ENCODE measurements around the gene STAB1. TPM values are rescaled to one million over a fixed set of nuclear protein-coding genes. Genes with fewer than 3 reads are reported as not detected.

STAB1 gene
- total RNA-seq, 1 donor from 2014 or later: 14.8 TPM

DNA sequence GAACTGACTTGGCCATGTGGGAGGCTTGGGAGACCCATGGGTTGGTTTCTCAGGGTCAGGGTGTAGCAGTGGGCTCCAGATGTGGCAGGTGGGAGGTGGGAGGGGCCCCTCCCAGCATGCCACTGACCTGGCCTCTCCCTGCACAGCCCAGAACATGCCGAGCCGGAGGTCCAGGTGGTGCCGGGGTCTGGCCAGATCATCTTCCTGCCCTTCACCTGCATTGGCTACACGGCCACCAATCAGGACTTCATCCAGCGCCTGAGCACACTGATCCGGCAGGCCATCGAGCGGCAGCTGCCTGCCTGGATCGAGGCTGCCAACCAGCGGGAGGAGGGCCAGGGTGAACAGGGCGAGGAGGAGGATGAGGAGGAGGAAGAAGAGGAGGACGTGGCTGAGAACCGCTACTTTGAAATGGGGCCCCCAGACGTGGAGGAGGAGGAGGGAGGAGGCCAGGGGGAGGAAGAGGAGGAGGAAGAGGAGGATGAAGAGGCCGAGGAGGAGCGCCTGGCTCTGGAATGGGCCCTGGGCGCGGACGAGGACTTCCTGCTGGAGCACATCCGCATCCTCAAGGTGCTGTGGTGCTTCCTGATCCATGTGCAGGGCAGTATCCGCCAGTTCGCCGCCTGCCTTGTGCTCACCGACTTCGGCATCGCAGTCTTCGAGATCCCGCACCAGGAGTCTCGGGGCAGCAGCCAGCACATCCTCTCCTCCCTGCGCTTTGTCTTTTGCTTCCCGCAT, 7.9 kb upstream of the STAB1 start:
- DNase-seq: no peak

DNA sequence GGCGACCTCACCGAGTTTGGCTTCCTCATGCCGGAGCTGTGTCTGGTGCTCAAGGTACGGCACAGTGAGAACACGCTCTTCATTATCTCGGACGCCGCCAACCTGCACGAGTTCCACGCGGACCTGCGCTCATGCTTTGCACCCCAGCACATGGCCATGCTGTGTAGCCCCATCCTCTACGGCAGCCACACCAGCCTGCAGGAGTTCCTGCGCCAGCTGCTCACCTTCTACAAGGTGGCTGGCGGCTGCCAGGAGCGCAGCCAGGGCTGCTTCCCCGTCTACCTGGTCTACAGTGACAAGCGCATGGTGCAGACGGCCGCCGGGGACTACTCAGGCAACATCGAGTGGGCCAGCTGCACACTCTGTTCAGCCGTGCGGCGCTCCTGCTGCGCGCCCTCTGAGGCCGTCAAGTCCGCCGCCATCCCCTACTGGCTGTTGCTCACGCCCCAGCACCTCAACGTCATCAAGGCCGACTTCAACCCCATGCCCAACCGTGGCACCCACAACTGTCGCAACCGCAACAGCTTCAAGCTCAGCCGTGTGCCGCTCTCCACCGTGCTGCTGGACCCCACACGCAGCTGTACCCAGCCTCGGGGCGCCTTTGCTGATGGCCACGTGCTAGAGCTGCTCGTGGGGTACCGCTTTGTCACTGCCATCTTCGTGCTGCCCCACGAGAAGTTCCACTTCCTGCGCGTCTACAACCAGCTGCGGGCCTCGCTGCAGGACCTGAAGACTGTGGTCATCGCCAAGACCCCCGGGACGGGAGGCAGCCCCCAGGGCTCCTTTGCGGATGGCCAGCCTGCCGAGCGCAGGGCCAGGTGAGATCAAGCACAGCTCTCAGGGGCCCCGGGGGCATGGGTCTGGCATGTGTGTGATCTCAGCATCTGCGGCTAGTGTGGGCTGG, 7.1 kb upstream of the STAB1 start:
- no peak for DNase-seq

DNA sequence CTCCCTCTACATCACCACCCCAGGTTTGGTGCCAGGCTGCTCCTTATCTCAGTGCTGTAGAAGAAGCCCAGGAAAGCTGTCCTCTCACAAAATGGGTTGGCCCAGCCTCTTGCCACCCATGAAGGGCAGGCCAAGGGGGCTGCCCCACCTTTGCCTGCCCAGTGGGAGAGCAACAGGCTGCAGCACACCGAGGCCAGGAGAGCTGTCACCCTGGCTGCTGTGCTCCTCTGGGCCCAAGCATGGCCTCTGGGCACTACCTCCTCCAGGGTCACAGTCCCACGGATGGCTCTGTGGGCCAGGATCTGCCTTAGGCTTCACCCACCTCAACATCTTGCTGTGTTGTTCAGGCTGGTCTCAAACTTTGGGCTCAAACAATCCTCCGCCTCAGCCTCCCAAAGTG, 6.4 kb upstream of the STAB1 start:
- no peak for DNase-seq

DNA sequence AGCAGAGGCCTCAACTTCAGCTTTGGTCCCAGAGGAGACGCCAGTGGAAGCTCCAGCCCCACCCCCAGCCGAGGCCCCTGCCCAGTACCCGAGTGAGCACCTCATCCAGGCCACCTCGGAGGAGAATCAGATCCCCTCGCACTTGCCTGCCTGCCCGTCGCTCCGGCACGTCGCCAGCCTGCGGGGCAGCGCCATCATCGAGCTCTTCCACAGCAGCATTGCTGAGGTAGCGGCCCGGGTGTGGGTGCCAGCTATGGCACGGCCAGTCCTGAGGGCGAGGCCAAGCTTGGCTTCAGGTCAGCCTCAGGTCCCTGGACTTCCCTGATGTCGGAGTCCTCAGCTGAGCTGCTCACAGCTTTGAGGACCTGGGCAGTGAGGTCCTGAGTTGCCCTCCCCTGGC, 5.7 kb upstream of the STAB1 start:
- DNase-seq: no peak

DNA sequence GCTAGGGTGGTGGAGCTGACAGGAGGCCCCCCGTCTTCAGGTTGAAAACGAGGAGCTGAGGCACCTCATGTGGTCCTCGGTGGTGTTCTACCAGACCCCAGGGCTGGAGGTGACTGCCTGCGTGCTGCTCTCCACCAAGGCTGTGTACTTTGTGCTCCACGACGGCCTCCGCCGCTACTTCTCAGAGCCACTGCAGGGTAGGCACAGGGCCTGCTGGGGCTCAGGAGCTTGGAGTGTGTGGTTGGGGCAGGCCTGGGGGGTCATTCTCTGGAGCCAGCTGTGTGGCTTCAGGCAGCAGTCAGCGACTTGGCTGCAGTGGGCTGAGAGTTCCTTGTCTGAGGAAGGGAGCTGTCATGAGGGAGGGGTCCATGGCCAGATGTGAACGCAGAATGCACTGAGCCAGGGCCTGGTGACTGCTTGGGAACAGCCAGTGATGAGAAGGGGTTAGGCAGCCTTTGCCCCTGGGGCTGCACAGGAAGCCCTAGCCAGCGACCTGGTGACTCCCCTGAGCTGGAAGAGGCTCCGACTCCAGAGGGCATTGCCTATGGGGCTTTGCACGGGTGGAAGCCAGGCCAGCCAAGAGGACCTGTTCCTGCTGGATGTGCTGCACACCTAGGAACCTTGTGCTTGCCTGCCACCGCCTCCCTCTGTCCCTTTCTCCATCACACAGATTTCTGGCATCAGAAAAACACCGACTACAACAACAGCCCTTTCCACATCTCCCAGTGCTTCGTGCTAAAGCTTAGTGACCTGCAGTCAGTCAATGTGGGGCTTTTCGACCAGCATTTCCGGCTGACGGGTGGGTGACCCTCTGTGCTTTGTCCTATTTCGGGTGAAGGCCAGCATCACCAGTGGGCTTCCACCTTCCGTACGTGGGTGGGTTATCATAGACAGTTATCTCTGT, 4.9 kb upstream of the STAB1 start:
- no peak for DNase-seq

DNA sequence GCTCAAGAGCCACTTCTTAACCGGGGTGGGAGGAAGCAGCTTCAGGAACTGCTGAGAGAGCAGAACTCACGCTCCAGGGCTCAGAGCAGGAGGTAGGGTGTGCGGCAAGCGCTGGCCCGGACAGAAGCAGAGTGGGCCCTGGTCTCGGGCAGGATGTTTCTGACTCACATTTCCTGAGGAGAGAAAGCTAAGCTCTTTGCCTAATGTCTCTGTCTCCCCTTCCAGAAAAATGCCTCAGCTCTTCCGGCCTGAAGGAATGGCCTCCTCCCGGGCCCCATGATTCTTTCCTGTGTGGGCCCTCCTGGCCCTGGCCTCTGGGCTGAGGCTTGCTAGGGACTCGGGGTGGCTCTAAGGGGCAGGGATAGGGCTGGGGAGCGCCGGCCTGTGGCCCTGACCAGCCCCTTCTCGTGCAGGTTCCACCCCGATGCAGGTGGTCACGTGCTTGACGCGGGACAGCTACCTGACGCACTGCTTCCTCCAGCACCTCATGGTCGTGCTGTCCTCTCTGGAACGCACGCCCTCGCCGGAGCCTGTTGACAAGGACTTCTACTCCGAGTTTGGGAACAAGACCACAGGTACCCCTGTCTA, 4.1 kb upstream of the STAB1 start:
- peak; percentile 29 for DNase-seq

DNA sequence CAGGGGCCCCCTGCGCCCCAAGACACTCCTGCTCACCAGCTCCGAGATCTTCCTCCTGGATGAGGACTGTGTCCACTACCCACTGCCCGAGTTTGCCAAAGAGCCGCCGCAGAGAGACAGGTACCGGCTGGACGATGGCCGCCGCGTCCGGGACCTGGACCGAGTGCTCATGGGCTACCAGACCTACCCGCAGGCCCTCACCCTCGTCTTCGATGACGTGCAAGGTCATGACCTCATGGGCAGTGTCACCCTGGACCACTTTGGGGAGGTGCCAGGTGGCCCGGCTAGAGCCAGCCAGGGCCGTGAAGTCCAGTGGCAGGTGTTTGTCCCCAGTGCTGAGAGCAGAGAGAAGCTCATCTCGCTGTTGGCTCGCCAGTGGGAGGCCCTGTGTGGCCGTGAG, 3.1 kb upstream of the STAB1 start:
- DNase-seq: no peak

DNA sequence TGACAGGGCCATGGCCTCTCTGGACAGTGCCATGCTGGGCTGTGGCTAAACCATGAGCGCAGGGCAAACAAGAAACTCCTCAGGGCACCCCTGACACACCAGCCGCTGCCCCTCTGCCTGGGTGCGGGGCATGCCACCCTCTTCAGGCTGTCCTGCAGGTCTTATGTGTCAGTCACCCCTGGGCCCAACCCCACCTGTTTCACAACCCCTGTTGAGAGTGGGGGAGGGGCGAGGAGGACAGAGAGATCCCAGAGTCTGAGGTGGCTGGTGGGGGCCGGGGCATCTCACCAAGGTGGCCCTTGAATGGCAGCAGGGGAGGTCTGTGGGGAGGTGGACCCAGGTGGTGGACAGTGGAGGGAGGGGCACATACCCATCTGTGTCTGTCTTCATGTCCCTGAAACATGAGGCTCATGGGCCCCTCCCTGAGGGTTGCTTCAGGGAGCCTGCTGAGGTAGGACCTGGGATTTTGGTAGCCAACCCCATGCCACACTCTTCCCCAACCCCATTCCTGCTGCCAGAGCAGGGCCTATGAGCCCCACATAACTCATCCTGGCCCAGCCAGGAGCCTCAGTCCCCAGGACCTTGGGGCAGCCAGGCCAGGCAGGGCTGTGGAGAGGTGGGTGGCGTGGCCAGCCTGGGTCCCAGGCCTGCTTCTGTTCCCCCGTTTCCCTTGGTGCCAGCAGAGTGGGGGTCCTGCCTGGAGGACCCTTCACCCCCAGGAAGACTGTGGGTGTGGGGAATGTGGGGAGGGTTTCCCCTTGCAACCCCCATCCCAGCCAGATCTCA, 1.7 kb upstream of the STAB1 start:
- no peak for DNase-seq

DNA sequence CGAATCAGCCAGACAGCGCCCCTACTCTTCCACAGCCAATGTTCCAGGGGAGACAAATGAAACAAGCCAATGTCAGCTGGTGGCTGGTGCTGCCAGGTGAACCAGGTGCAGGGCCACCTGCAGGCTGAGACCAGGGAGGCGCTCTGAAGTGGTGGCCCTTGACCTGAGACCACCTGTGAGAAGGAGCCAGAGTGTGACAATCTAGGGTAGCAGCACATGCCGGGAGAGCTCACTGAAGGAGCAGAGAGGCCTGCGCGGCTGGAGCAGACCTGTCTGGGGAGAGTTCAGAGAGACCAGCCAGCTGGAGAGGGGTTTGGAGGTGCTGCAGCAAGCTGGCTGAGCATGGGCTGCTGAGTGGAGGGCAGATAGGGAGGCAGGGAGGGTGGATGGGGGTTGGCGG, 693 bp upstream of the STAB1 start:
- no peak for DNase-seq

DNA sequence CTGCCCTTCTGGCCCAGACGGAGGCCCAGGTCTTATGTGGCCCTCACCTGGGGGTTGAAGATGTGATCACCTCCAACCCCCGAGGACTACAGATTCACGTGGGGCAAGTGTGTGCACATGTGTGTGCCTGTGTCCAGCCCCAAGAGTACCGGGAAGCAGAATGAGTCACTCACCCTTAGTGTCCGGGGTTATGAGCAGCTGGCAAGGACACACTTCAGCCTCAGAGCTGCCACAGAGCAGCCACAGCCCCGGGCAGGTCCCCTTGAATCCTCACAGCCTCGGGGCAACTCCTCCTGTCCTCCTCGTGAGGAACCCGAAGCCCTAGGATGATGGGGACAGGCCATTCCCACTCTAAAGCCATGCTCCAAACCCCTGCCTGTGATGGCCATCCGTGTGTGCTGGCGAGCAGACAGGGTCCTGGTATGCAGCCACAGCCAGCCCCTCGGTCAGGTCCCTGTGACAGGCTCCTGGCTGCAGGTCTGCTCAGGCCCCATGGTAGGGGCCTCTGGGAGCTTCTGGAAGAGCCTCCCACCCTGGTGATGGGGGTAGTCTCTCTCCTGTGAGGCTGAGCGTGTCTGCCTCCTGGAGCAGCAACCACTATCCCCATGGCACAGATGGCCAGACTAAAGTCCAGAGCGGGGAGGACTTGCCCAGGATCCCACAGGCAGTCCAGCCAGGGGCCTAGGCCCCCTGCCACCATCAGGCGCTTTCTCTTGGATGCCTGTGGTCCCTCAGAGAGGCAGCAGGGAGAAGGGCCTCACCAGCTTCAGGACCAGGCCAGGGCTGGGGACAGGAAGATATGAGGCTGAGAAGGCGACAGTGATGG, 852 bp downstream of the STAB1 start:
- no peak for DNase-seq

DNA sequence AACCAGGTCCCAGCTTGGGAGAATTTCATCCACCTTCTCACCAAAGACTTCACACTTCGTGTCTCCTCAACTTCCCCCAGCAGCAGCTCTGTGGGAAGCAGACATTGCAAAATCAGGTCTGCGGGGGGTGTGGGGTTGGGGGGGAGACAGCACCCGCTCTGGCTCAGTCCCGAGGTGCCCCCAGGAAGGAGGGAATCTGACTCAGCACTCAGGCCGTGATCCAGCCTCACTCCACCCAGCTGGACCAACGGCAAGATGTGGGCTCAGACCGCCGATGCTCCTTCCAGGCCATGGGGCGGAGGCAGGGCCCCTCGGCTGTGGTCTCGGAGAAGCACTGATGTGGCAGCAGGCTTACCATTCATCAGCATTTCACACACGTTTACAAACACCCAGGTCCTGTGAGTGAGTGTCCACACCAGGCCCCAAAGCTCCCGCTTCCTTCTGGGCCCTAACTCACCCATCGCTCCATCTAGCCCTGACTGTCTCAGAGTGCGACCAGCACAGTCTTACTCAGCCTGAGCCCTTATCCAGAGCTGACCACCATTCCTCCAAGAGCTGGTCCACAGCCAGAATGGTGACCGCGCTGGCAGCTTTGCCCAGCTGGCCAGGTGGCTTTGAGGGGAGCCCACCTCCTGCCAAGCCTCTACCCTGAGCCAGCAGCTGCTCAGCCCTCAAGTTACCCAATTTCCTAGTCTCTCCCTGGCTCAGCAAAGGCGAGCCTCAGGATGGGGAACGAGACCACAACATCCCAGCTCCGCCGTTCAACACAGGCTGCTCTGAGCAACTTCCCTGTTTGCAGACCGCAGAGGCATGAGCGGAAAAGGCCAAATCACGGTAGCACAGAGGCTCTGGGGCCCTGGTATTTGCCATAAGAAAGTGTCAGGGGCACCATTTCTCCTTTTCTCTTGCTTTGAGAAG, 3.3 kb downstream of the STAB1 start:
- peak; percentile 29 for DNase-seq

DNA sequence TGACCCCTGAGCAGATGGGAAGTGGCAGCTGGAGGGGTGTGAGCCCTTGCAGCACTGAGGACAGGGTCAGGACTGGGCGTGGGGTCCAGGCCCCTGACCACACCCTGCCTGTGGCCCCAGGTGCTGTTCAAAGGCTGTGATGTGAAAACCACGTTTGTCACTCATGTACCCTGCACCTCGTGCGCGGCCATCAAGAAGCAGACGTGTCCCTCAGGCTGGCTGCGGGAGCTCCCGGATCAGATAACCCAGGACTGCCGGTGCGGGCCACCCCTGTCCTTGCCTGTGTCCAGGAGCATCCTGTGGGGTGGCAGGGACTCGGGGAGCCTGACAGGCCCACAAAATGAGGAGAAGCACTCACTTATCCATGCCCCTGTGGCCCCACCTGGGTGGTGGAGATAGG, 5.9 kb downstream of the STAB1 start:
- no peak for DNase-seq

DNA sequence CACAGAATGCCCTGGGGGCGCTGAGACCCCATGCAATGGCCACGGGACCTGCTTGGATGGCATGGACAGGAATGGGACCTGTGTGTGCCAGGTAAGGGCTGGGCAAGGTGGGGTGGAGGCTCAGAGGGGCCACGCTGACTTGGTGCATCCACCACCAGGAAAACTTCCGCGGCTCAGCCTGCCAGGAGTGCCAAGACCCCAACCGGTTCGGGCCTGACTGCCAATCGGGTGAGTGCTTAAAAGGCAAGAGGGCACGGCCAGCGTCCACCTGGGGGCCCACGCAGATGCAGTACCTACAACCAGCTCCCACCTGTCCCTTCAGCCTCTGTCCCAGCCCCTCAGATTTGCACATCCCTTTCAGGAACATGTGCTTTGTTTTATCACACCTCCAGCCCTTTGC, 6.9 kb downstream of the STAB1 start:
- DNase-seq: no peak

DNA sequence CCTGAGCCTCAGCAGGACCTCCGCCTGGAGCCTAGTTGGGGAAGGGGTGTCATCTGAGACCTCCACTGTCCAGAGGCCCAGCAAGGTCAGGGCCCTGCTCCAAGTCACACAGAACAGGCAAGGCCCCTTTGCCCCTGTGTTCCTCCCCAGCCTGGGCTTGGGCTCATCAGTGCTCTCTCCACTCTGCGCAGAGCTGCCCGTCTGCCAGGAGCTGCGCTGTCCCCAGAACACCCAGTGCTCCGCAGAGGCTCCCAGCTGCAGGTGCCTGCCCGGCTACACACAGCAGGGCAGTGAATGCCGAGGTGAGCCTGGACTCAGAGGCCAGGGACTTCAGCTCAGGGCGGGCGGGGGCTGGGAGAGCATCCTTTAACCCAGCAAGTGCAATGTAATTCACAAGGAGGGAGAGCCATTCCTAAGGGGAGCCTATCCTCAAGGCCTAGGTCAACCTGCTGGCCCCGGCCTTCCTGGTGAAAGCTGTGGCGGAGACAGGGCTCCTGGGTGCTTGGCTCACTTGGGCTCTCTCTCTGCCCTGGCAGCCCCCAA, 7.7 kb downstream of the STAB1 start:
- no peak for DNase-seq

DNA sequence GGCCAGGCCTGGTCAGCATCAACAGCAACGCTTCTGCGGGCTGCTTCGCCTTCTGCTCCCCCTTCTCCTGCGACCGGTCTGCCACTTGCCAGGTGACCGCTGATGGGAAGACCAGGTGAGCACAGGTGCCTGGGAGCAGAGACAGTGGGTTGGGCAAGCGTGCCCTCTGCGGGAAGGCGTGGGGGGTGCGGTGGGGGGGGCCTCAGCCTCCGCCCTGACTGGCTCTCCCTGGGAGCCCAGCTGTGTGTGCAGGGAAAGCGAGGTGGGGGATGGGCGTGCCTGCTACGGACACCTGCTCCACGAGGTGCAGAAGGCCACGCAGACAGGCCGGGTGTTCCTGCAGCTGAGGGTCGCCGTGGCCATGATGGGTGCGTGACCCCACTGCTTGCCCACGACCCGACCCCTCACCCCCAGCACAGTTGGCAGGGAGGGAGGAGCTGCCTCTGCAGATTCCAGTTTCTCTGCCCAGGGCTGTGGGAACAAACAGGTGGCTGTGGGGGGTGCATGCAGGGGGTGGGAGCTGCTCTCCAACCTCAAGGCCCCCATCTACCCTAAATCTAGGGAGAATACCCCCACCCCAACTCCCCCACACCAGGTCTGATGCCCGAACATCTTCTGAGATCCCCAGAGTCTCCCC, 8.8 kb downstream of the STAB1 start:
- DNase-seq: no peak

DNA sequence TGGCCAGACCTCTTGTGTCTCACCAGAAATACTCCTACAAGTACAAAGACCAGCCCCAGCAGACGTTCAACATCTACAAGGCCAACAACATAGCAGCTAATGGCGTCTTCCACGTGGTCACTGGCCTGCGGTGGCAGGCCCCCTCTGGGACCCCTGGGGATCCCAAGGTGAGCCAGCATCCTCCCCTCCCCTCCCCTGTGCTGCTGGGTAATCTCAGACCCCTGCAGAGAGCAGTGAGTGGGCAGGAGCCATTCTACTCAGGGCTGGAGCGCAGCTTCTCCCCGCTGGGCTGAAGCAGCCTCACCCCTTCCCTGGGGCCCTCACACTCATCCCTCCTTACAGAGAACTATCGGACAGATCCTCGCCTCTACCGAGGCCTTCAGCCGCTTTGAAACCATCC, 9.8 kb downstream of the STAB1 start:
- DNase-seq: no peak

DNA sequence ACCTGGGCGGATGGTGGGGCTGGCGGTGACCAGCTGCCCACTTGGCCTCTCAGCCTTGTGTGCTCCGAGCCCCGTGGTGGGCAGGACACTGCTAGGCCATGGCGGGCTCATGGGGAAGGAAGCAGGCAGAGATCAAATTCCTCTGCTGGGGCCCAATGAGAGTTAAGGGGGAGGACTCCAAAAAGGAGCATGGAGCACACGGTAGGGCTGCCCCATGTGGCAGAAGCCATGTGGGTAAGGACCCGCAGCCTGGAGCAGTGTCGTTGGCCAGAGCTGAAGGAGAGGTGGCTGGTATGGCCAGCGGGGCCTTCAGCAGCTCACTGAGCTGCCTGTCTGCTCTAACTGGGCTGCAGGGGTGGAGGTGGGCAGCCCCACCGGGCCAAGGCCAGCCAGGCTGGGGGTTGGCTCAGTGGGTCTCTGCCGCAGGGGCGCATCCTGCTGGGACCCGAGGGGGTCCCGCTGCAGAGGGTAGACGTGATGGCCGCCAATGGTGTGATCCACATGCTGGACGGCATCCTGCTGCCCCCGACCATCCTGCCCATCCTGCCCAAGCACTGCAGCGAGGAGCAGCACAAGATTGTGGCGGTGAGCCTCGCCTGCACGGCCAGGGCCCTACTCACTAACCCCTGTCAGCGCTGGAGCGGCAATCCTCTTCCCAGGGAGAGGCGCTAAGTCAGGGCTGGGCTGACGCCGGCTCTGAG, 11.3 kb downstream of the STAB1 start:
- DNase-seq: no peak

DNA sequence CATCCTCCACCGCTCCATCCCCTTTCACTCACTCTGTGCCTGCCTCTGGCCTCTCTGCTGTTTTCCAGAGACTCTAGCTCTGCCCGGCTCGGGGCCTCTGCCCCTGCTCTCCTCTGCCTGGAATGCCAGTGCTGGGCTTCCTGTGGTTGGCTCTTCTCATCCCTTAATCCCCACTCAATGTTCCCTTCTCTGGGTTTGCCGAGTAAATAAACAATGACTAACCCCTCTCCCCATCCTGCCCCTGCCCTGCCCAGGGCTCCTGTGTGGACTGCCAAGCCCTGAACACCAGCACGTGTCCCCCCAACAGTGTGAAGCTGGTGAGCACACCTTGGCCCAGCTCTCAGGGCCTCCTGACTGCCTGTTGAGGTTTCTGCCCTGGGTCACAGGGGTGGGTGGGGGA, 12.2 kb downstream of the STAB1 start:
- no peak for DNase-seq
